Body of pancreas (tissue), 4 donors: ENCODE results near the gene KLK7.

Experiments
- POLR2A ChIP-seq, 3 donors: fragments of 450-650 bp; IDR thresholded peaks; one replicate each; pipeline ENCODE4 v1.6.1; 2016; ENCODE audit warnings: antibody characterized with exemption in 3 of 3, mild to moderate bottlenecking in 2 of 3
- TF ChIP-seq, protein P1 (sequence below), 7 experiments: fragments of 450-650 bp in 4 of 7; fragments of 200-600 bp in 3 of 7; sonication (generic) in 3 of 7; IDR thresholded peaks; one replicate each; pipeline ENCODE4 v1.5.1; 2016 to 2019; ENCODE audit warnings: antibody characterized with exemption in 7 of 7

DNA sequence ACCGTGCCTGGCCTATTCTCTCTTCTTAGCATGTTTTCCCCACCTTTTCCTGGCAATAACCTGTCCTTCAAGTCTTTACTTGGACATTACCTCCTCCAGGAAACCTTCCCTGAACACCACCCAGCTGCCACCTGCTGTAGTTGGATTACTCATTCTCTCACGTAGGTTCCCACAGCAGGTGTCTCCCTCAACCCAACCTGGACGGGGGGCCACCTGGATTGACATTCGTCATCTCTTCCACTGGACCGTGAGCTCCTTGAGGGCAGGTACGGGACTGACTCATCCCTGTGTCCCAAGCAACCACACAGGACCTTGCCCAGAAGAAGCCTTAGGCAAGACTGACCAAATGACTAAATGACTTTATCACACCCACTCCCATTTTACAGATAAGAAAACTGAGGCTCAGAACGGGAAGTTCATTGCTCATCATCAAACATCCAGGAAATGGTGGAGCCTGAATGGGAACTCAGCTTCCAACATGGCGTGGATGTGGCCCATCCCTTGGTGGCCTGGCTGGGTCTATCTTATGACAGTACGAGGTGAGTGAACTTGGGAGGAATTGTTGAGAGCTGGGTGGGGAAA lies 10.8 kb downstream of the KLK7 start:
- TF ChIP-seq, protein P1, sequence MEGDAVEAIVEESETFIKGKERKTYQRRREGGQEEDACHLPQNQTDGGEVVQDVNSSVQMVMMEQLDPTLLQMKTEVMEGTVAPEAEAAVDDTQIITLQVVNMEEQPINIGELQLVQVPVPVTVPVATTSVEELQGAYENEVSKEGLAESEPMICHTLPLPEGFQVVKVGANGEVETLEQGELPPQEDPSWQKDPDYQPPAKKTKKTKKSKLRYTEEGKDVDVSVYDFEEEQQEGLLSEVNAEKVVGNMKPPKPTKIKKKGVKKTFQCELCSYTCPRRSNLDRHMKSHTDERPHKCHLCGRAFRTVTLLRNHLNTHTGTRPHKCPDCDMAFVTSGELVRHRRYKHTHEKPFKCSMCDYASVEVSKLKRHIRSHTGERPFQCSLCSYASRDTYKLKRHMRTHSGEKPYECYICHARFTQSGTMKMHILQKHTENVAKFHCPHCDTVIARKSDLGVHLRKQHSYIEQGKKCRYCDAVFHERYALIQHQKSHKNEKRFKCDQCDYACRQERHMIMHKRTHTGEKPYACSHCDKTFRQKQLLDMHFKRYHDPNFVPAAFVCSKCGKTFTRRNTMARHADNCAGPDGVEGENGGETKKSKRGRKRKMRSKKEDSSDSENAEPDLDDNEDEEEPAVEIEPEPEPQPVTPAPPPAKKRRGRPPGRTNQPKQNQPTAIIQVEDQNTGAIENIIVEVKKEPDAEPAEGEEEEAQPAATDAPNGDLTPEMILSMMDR (IDR thresholded peaks at IDR 0.05), result no peak
- no peak for TF ChIP-seq POLR2A (IDR thresholded peaks at IDR 0.05)
